Measurements from ENCODE around the gene KLK2. TPM values are rescaled to one million over a fixed set of nuclear protein-coding genes. Genes with fewer than 3 reads are reported as not detected.

KLK2 gene
- polyA plus RNA-seq, 1 donor (not counting 4 experiments of a cell fraction or from before 2014, with no cell fraction given): 0.07 TPM

GRCh38 chr19:50908336-50908735 lies 35.1 kb downstream of the KLK2 start:
- TF ChIP-seq, protein P1, sequence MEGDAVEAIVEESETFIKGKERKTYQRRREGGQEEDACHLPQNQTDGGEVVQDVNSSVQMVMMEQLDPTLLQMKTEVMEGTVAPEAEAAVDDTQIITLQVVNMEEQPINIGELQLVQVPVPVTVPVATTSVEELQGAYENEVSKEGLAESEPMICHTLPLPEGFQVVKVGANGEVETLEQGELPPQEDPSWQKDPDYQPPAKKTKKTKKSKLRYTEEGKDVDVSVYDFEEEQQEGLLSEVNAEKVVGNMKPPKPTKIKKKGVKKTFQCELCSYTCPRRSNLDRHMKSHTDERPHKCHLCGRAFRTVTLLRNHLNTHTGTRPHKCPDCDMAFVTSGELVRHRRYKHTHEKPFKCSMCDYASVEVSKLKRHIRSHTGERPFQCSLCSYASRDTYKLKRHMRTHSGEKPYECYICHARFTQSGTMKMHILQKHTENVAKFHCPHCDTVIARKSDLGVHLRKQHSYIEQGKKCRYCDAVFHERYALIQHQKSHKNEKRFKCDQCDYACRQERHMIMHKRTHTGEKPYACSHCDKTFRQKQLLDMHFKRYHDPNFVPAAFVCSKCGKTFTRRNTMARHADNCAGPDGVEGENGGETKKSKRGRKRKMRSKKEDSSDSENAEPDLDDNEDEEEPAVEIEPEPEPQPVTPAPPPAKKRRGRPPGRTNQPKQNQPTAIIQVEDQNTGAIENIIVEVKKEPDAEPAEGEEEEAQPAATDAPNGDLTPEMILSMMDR (optimal IDR thresholded peaks at IDR 0.05 in 1 of 3, IDR thresholded peaks at IDR 0.05 in 1 of 3, conservative IDR thresholded peaks at IDR 0.05 in 1 of 3; ENCODE audit: extremely low read depth in 1 of 3, insufficient read depth in 2 of 3, low read length in 3 of 3): no peak
- TF ChIP-seq EZH2 (IDR thresholded peaks at IDR 0.05; ENCODE audit: low read length): no peak
- H3K9me3 ChIP-seq (ENCODE audit: control insufficient read depth, low read depth, low read length): no peaks in the 10 kb centered on the region
- DNase-seq (ENCODE audit: low read depth, low spot score): no peak
- H3K27ac ChIP-seq (ENCODE audit: control insufficient read depth, insufficient read depth, low read length): no peak overlapping the region
- H3K4me3 ChIP-seq (ENCODE audit: control insufficient read depth in 2 of 3, extremely low read depth in 1 of 3, insufficient read depth in 2 of 3, low read depth in 1 of 3, low read length in 3 of 3): no peak overlapping the region
- no peaks in the 10 kb centered on the region for H3K4me1 ChIP-seq (ENCODE audit: control insufficient read depth, extremely low read depth, insufficient read depth, low read length)
- H3K9ac ChIP-seq (ENCODE audit: control insufficient read depth, extremely low read depth, insufficient read depth, low read length): no peak overlapping the region
- peaks cover 55% of the 10 kb centered on the region for H3K27me3 ChIP-seq (ENCODE audit: control insufficient read depth, extremely low read depth, insufficient read depth, low read length)
- no peak for FAIRE-seq
- H3K9me1 ChIP-seq (ENCODE audit: control insufficient read depth, extremely low read depth, insufficient read depth, low read length): no peaks in the 10 kb centered on the region
- no peaks in the 10 kb centered on the region for H3K36me3 ChIP-seq (ENCODE audit: control insufficient read depth in 2 of 2, extremely low read depth in 1 of 2, insufficient read depth in 2 of 2, low read length in 2 of 2)
- H4K20me1 ChIP-seq (ENCODE audit: control insufficient read depth, extremely low read depth, insufficient read depth, low read length): no peaks in the 10 kb centered on the region
- no peaks in the 10 kb centered on the region for H3K79me2 ChIP-seq (ENCODE audit: control insufficient read depth, insufficient read depth, low read length)
- H3K4me2 ChIP-seq (ENCODE audit: control insufficient read depth, extremely low read depth, insufficient read depth, low read depth, low read length): no peak overlapping the region
- dilution Hi-C loops (cut with MboI; ENCODE audit: extremely low pct_ligation_motif_present, low sequenced_read_pairs): no loop called here
- H2AFZ ChIP-seq (ENCODE audit: control insufficient read depth, low read length): no peak overlapping the region

GRCh38 chr19:50909240-50910070 lies 36.2 kb downstream of the KLK2 start:
- no peaks in the 10 kb centered on the region for H3K36me3 ChIP-seq (ENCODE audit: control insufficient read depth in 2 of 2, extremely low read depth in 1 of 2, insufficient read depth in 2 of 2, low read length in 2 of 2)
- no peak overlapping the region for H3K27ac ChIP-seq (ENCODE audit: control insufficient read depth, insufficient read depth, low read length)
- DNase-seq (ENCODE audit: low read depth, low spot score) (no peak), FAIRE-seq (no peak)
- H3K9me1 ChIP-seq (ENCODE audit: control insufficient read depth, extremely low read depth, insufficient read depth, low read length): no peaks in the 10 kb centered on the region
- H3K9me3 ChIP-seq (ENCODE audit: control insufficient read depth, low read depth, low read length): no peaks in the 10 kb centered on the region
- H3K4me3 ChIP-seq (ENCODE audit: control insufficient read depth in 2 of 3, extremely low read depth in 1 of 3, insufficient read depth in 2 of 3, low read depth in 1 of 3, low read length in 3 of 3): no peak overlapping the region
- no peaks in the 10 kb centered on the region for H4K20me1 ChIP-seq (ENCODE audit: control insufficient read depth, extremely low read depth, insufficient read depth, low read length)
- no peak overlapping the region for H2AFZ ChIP-seq (ENCODE audit: control insufficient read depth, low read length)
- no peak overlapping the region for H3K9ac ChIP-seq (ENCODE audit: control insufficient read depth, extremely low read depth, insufficient read depth, low read length)
- TF ChIP-seq EZH2 (IDR thresholded peaks at IDR 0.05; ENCODE audit: low read length): no peak
- TF ChIP-seq, protein P1 (optimal IDR thresholded peaks at IDR 0.05 in 1 of 3, IDR thresholded peaks at IDR 0.05 in 1 of 3, conservative IDR thresholded peaks at IDR 0.05 in 1 of 3; ENCODE audit: extremely low read depth in 1 of 3, insufficient read depth in 2 of 3, low read length in 3 of 3): no peak
- dilution Hi-C loops (cut with MboI; ENCODE audit: extremely low pct_ligation_motif_present, low sequenced_read_pairs): no loop called here
- peak overlapping the region; percentile 57 for H3K4me2 ChIP-seq (ENCODE audit: control insufficient read depth, extremely low read depth, insufficient read depth, low read depth, low read length)
- H3K4me1 ChIP-seq (ENCODE audit: control insufficient read depth, extremely low read depth, insufficient read depth, low read length): no peaks in the 10 kb centered on the region
- H3K27me3 ChIP-seq (ENCODE audit: control insufficient read depth, extremely low read depth, insufficient read depth, low read length): peaks cover 58% of the 10 kb centered on the region
- H3K79me2 ChIP-seq (ENCODE audit: control insufficient read depth, insufficient read depth, low read length): no peaks in the 10 kb centered on the region

All from keratinocyte (primary cell).